ENCODE data around the gene PHF20. TPM values are rescaled to one million over a fixed set of nuclear protein-coding genes. Genes with fewer than 3 reads are reported as not detected.

The PHF20 gene
- total RNA-seq, 4 donors from 2014 or later, result 13.6 to 33.2 (median 16.6) TPM

DNA sequence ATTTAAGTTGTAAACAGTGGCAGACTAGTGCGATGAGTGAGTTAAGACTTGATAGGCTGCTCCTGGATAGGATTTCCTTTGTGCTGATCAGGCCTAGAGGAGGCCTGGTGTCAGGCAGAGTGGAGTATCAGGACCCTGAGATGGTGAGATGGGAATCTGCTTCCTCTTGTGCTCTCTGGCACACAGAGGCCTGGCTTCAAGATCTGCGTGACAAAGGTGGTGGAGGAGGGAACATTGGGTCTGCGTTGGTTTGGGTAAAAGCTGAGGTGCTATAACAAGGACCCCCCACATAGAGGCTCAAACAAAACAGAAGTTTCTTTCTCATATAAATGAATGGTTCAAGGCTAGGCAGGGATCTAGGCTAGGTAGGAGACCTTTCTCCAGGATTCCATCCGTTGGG lies 162.2 kb downstream of the PHF20 start:
- TF ChIP-seq CTCF (IDR thresholded peaks at IDR 0.05), result no peak
- H3K4me1 ChIP-seq, result no peaks in the 10 kb centered on the region
- no peaks in the 10 kb centered on the region for H3K9me3 ChIP-seq
- H3K27ac ChIP-seq, result no peak overlapping the region
- no peaks in the 10 kb centered on the region for H3K27me3 ChIP-seq
- intact Hi-C loops (cut with DNase I), result no loop called here
- H3K4me3 ChIP-seq, result no peak overlapping the region
- 93 to 98% methylated on average over 3 to 4 of the region's 4 CpGs for WGBS, 2 donors
- DNase-seq, result no peak
- peaks cover 13 to 97% (median 13%) of the 10 kb centered on the region in 3 donors for H3K36me3 ChIP-seq

- no peak for DNase-seq
- 91 to 94% methylated on average over 3 of the region's 3 CpGs for WGBS, 2 donors
- Histone ChIP-seq H3K4me3 (no peak overlapping the region), H3K27me3 (no peaks in the 10 kb centered on the region), H3K27ac (no peak overlapping the region), H3K36me3 (peaks cover 6 to 97% (median 20%) of the 10 kb centered on the region in 3 donors), H3K4me1 (no peaks in the 10 kb centered on the region), H3K9me3 (no peaks in the 10 kb centered on the region)
- intact Hi-C loops (cut with DNase I), result no loop called here
- TF ChIP-seq POLR2A (IDR thresholded peaks at IDR 0.05), result no peak
- TF ChIP-seq CTCF (IDR thresholded peaks at IDR 0.05), result no peak
Observed at GRCh38 chr20:35939264-35939663, 167.4 kb downstream of the PHF20 start.

DNA sequence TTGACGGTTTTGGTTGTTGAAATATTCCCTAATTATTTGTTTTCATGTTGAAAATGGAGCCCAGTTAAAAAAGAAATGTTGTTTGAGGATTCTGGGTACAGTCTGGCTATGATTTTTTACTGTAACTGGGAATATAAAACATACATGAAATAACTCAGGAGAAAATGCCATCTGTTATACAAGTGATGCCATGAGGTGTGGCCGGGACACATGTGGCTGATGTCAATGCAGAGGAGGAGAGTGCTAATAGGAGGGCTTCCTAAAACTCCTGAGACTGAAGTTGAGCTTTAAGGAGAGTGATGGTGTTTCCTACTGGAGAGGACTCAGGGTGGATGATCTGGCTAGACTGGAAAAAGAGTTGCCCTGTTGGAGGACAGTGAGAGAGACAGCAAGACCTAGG lies 169.8 kb downstream of the PHF20 start:
- peaks cover 6 to 98% (median 20%) of the 10 kb centered on the region in 3 donors for H3K36me3 ChIP-seq
- H3K4me3 ChIP-seq, result no peak overlapping the region
- WGBS, 2 donors, result 92 to 97% methylated on average over 2 of the region's 2 CpGs
- TF ChIP-seq POLR2A (IDR thresholded peaks at IDR 0.05) (no peak), CTCF (IDR thresholded peaks at IDR 0.05) (no peak)
- DNase-seq, result no peak
- no peaks in the 10 kb centered on the region for H3K27me3 ChIP-seq
- H3K4me1 ChIP-seq, result no peaks in the 10 kb centered on the region
- H3K9me3 ChIP-seq, result no peaks in the 10 kb centered on the region
- no peak overlapping the region for H3K27ac ChIP-seq
- intact Hi-C loops (cut with DNase I), result no loop called here

DNA sequence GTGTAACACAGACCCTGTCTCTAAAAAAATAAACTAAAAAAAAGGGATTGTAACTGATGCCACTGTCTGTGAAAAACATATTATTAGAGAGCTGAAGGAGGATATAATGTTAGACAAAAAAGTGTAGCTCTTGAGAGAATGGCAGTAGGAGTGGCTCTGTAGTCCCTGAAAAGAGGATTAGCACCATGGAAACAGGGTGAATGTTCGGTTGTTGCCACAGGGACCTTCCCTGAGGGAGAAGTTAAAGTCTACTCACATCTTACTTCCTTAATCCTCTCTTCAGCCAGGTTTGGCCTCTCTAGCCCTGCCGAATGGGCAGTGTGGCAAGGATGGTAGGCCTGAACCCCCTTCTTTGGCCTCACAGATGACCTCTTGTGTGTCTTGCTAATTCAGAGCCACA lies 170.4 kb downstream of the PHF20 start:
- peaks cover 6 to 100% (median 20%) of the 10 kb centered on the region in 3 donors for H3K36me3 ChIP-seq
- no peak overlapping the region for H3K4me3 ChIP-seq
- H3K27ac ChIP-seq, result no peak overlapping the region
- intact Hi-C loops (cut with DNase I), result no loop called here
- TF ChIP-seq CTCF (IDR thresholded peaks at IDR 0.05) (no peak), POLR2A (IDR thresholded peaks at IDR 0.05) (no peak)
- H3K4me1 ChIP-seq, result no peaks in the 10 kb centered on the region
- DNase-seq, result no peak
- 59 to 63% methylated on average over 2 of the region's 2 CpGs for WGBS, 2 donors
- no peaks in the 10 kb centered on the region for H3K27me3 ChIP-seq
- no peaks in the 10 kb centered on the region for H3K9me3 ChIP-seq

- no peak for DNase-seq
- Histone ChIP-seq H3K36me3 (peaks cover 0 to 75% (median 6%) of the 10 kb centered on the region in 3 donors), H3K27ac (no peak overlapping the region), H3K4me3 (no peak overlapping the region), H3K27me3 (no peaks in the 10 kb centered on the region), H3K9me3 (no peaks in the 10 kb centered on the region), H3K4me1 (peaks cover 2 to 9% (median 6%) of the 10 kb centered on the region in 3 donors)
- TF ChIP-seq CTCF (IDR thresholded peaks at IDR 0.05) (peak in 1 of 6 experiments; percentile 46), POLR2A (IDR thresholded peaks at IDR 0.05) (no peak)
- intact Hi-C loops (cut with DNase I), result no loop called here
- 64 to 70% methylated on average over 7 to 8 of the region's 9 CpGs for WGBS, 2 donors
Observed at GRCh38 chr20:35947489-35947888, 175.7 kb downstream of the PHF20 start.

Measured in esophagus squamous epithelium (tissue), 5 donors.